HG02571 (cell line): ENCODE data around the gene UBC.
"Not testable (repeated sequence)": the region's sequence is repeated elsewhere in the genome, so short reads cannot be mapped to it uniquely, and the experiment has no call there.

Experiments
- ATAC-seq: cut with Tn5 transposase; IDR thresholded peaks from one replicate; pipeline ENCODE4 v1.9.1; 2021; ENCODE audit warnings: mild to moderate bottlenecking, moderate library complexity; ENCODE audit not compliant: unreplicated experiment

The UBC gene

GRCh38 chr12:124915239-124916236, 1.1 kb upstream of the UBC start:
- ATAC-seq: peak; percentile 9

GRCh38 chr12:124913474-124914391, 717 bp downstream of the UBC start:
- ATAC-seq: peak; percentile 22

- not testable (repeated sequence) for ATAC-seq
Observed at GRCh38 chr12:124912529-124913287, 1.7 kb downstream of the UBC start.

- not testable (repeated sequence) for ATAC-seq
Observed at GRCh38 chr12:124911521-124911920, 2.9 kb downstream of the UBC start.

GRCh38 chr12:124910561-124911478, 3.6 kb downstream of the UBC start:
- ATAC-seq: no peak

GRCh38 chr12:124909831-124910560, 4.5 kb downstream of the UBC start:
- no peak for ATAC-seq

GRCh38 chr12:124906606-124907261, 7.7 kb downstream of the UBC start:
- ATAC-seq: no peak

- ATAC-seq: no peak
Observed at GRCh38 chr12:124904306-124905098, 9.9 kb downstream of the UBC start.

GRCh38 chr12:124902916-124903315, 11.5 kb downstream of the UBC start:
- no peak for ATAC-seq

GRCh38 chr12:124901003-124901402, 13.4 kb downstream of the UBC start:
- ATAC-seq: no peak

GRCh38 chr12:124900345-124900795, 14.1 kb downstream of the UBC start:
- not testable (repeated sequence) for ATAC-seq

GRCh38 chr12:124898923-124899294, 15.5 kb downstream of the UBC start:
- no peak for ATAC-seq

GRCh38 chr12:124898200-124898922, 16.1 kb downstream of the UBC start:
- ATAC-seq: peak; percentile 41

GRCh38 chr12:124896461-124896860, 18.0 kb downstream of the UBC start:
- ATAC-seq: no peak

GRCh38 chr12:124893792-124894516, 20.5 kb downstream of the UBC start:
- no peak for ATAC-seq

GRCh38 chr12:124888260-124888659, 26.2 kb downstream of the UBC start:
- ATAC-seq: no peak
